Hippocampal formation (tissue), 2 donors: Measurements from ENCODE around the gene PPP1R14B.

ENCODE experiments used
- DNase-seq, 2 donors: peaks; one replicate each; lab custom pipeline; 2025; lab: John Stamatoyannopoulos, UW

PPP1R14B gene

GRCh38 chr11:64230985-64231365, 15.8 kb downstream of the PPP1R14B start:
- no peak for DNase-seq

DNA sequence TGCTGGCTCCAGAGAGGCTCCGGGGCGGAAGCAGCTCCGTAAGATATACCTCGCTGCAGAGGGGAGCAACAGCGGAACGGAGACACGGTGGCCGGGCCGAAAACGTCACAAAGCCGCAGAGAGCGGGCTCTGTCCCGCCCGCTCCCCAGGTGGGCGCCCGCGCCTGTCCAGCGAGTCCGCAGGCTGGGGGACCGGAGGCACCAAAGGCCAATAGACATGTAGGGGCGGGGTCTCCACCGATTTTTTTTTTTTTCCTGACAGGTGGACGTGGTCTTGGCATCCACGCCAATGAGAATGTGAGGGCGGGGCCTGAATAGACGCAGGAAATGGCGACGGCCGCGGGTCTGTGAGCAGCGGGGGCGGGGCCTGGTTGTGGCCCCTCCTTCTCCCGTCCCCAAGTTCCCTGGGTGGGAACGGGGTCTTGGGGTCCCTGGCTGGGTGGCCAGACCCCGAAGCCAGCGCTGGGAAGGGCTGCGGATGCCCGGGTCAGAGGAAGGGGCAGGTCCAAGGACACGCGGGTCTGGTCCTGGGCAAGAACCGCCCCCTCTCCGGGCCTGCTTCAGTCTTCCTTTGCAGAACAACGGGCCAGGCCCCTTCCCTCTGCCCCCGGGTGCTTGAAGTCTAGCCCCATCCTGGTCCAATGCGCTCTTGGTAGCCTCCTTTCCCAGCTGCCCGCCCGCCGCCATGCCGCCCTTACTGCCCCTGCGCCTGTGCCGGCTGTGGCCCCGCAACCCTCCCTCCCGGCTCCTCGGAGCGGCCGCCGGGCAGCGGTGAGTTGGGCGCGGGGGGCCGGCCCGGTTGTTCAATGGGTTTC, 16.4 kb downstream of the PPP1R14B start, which contains the start of gene DNAJC4:
DNAJC4 (plus strand) TSS at position 378 of the 814 bp plus-strand sequence; CDS start at position 685, 307 bp downstream.
- DNase-seq, result peak; percentile 80 to 87

- DNase-seq, result no peak
Measured at GRCh38 chr11:64229744-64230170, 17.0 kb downstream of the PPP1R14B start.

GRCh38 chr11:64229090-64229743, 17.5 kb downstream of the PPP1R14B start:
- DNase-seq, result no peak

DNA sequence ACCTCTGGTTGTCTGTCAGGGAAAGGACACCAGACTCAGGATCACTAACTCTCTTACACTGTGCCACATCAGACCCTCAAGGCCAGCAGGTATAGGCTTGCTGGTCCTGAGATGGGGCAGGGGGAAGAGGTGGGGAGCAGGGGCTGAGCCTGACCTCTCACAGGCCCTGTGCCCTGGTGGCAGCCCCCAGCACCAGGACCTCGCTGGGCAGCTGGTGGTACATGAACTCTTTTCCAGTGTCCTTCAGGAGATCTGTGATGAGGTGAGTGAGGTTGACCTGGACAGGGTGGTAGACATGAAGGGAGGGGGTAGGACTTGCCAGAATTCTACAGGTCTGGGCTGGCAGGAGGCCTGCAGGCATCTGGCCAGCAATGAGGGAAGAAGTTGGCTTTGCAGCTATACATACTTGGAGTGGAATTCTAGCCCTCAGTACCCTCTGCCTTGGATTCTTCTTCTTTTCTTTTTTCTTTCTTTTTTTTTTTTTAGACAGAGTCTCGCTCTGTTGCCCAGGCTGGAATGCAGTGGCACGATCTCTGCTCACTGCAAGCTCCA, 19.3 kb downstream of the PPP1R14B start:
- DNase-seq, result no peak

- no peak for DNase-seq
Measured at GRCh38 chr11:64226507-64227051, 20.2 kb downstream of the PPP1R14B start.

- peak; percentile 74 to 84 for DNase-seq
Measured at GRCh38 chr11:64225608-64226506, 20.9 kb downstream of the PPP1R14B start, which contains the start of the genes NUDT22 and TRPT1. Gene NUDT22, plus strand, starts transcription at chr11:64226274. Its CDS starts 379 bp downstream, at chr11:64226653. Gene TRPT1, minus strand, starts transcription at chr11:64226186. Its CDS starts 326 bp downstream, at chr11:64225860.

- DNase-seq, result no peak
Measured at GRCh38 chr11:64224891-64225607, 21.7 kb downstream of the PPP1R14B start.

DNA sequence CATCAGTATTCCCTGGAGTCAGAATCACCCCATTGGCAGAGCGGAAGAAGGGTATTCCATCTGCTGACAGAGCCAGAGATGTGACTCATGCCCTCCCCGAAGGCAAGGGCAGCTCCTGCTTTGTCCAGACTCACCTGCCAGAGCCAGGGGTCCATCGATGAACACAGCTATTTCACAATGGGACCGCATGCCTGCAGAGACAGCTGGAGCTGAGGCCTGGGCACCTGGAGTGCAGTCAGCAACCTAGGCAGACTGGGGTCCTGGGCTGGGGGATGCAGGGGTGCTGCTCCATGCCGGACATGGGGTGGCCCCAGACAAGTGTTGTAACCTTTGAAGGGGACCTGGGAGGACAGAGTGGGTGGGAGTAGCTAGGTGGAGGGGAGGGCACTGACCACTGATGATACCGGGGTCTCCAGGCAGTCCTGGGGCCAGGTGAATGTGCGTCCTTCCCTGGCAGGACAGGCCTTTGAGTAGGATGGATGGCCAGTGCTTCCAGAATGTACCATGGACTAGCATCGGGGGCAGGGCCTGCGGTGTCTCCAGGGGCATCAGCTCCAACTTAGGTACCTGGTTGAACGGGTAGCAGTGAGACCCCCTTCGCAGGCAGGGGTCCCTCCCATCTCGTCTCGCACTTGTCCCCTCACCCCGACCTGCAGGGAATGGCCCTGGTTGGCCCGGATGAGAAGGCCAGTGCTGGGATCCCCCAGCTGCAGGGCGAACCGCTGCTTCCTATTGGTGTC, 22.4 kb downstream of the PPP1R14B start:
- no peak for DNase-seq

GRCh38 chr11:64223001-64223651, 23.6 kb downstream of the PPP1R14B start:
- DNase-seq, result no peak

- no peak for DNase-seq
Measured at GRCh38 chr11:64222651-64223000, 24.1 kb downstream of the PPP1R14B start.

GRCh38 chr11:64220798-64221197, 25.9 kb downstream of the PPP1R14B start:
- no peak for DNase-seq

DNA sequence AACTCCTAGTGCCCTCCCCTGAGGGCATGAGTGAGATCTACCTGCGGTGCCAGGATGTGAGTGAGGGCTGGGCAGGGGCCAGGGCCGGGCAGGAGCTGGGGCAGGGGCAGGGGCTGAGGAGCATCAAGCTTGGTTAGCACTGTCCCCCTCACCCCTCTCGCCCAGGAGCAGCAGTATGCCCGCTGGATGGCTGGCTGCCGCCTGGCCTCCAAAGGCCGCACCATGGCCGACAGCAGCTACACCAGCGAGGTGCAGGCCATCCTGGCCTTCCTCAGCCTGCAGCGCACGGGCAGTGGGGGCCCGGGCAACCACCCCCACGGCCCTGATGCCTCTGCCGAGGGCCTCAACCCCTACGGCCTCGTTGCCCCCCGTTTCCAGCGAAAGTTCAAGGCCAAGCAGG, 26.5 kb downstream of the PPP1R14B start:
- no peak for DNase-seq

GRCh38 chr11:64219755-64220154, 27.0 kb downstream of the PPP1R14B start:
- DNase-seq, result no peak

DNA sequence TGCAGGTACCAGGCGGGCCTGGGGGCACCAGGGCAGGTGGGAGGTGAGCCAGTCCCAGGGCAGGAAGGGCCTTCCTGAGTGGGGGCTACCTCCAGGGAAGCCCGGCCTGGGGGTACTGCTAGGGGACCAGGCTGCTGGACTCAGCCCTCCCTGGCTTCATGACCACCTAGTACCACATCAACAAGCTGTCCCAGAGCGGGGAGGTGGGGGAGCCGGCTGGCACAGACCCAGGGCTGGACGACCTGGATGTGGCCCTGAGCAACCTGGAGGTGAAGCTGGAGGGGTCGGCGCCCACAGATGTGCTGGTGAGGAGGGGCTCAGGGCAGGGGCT, 27.4 kb downstream of the PPP1R14B start:
- DNase-seq, result no peak

DNA sequence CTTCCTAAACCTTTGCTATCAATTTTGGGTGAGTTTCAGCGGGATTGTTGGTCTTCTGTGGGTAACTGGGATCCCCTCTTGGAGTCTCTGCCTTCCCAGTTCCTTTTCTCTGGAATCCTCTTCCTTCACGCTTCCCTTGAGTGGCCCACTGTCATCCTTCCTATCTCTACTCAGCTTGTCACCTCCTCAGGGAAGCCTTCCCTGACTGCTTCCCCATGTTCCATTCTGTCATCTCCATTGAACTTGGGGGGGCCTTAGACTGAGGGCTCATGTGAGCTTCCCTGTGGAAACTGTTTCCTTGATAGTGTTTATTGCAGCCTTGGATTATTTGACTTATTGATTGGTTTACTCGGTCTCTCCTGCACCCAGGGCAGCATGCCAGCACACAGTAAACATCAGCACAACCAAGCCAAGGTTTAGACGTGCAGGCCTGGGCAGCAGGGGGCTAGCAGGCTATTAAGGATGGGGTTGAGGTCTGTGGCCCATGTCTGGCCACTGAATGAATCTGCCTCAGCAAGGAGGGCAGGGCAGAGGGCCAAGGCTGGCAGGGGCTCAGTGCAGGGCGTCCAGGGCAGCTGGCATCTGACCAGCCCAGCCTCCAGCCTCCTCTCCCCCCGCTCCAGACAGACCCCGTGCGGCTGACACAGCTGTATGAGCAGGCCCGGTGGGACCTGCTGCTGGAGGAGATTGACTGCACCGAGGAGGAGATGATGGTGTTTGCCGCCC, 28.0 kb downstream of the PPP1R14B start:
- DNase-seq, result no peak

- no peak for DNase-seq
Measured at GRCh38 chr11:64216879-64217278, 29.9 kb downstream of the PPP1R14B start.

DNA sequence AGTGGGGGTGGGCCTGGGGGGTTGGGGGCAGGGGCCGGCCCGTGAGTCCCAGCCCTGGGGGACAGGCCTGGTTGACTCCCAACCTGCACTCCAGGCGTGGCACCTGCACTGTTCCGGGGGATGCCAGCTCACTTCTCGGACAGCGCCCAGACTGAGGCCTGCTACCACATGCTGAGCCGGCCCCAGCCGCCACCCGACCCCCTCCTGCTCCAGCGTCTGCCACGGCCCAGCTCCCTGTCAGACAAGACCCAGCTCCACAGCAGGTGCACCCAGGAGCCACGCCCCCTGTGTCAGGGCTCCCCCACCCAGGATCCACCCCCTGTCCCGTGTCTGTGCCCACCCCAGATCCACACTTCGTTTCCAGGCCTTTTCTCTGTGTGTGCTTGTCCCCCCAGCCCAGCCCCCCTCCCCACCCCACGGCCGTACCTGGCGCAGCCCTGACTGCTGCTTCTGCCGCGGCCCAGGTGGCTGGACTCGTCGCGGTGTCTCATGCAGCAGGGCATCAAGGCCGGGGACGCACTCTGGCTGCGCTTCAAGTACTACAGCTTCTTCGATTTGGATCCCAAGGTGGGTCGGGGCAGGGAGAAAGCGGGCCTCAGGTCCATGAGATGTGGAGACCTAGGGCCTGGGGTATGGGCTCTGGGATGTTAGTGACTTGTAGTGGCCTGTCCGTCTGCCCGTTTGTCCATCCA, 35.4 kb downstream of the PPP1R14B start:
- no peak for DNase-seq
